Measurements from ENCODE around the gene C1orf185.

DNA sequence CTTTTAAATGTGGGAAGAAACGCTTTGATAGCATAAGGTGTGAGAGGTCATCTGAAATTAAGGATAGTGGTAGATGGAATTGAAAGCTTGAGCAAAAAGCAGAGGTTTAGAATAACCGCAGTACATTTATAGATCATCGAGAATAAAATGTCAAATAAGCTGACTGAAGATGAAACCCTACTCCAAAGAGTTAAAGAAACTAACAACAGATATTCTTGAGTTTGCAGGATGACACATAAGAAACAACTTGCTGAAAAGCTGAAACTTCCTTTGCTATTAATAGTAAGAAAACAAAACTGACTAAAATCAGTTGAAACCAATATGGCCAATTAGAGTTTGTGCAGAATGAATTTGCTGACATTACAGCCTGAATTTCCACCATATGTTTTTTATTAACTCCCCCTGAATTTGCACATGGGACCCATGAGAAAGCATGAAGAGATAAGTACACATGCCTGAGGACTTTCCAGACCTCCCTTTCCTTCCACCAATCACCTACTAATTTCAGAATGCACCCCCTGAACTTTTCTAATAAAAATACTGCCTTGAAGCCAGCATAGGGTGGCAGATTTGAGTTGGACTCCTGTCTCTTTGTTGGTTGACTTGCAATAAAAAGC, 1.7 kb upstream of the C1orf185 start:
- TF ChIP-seq, protein P1, sequence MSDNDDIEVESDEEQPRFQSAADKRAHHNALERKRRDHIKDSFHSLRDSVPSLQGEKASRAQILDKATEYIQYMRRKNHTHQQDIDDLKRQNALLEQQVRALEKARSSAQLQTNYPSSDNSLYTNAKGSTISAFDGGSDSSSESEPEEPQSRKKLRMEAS (IDR thresholded peaks at IDR 0.05) = no peak
- no peak for TF ChIP-seq YY1 (IDR thresholded peaks at IDR 0.05; ENCODE audit: low read depth)

Data from Ishikawa (cell line).